ENCODE data around the gene AQP1. TPM values are rescaled to one million over a fixed set of nuclear protein-coding genes. Genes with fewer than 3 reads are reported as not detected.

Gene AQP1
- total and polyA plus RNA-seq, 10 of the 15 experiments (the other 5 are each of a cell fraction or from before 2014, with no cell fraction given), result 0.03 to 0.64 TPM; not detected in 8

DNA sequence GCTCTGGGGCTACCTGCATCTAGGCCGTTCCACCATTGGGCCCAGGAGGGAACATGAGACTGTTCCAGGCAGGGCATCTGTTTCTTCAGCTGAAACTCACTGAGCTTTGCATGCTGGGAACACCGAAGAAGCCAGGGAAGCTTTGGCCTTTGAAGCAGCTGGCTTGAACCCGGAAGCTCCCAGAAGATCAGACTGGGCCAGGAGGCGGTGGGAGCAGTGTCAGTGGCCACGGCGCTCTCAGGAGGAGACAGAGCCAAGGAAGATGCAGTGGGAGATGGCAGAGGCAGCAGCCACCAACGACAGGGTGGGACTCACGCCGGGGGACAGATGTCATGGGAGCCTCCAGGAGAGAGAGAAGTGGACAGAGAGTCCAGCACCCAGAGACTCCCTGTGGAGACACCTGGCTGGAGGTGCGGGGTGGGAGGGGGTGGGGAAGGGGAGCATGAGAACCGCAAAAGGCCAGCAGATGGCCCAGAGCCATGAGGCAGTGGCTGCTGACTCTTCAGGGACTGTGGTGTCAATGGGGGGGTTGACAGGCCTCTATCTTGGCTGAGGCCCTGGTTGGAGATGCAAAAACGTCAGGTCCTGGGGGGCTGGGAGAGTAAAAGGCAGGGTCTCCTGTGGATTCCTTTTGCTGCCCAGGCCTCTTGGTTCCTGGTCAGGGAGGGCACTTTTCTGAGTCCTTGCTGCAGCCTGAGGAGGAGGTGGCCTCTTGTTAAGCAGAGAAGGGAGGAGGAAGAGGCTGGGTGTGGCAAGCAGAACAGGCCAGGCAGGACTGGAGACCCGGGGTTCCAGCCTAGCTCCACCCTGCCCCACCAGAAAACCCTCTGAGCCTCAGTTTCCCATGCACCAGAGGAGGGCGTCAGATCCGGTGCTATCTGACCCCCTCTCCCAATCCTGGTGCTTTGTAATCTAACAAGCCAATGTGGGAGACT is 6.3 kb upstream of the AQP1 start:
- 28% methylated on average over 13 of the region's 15 CpGs for WGBS (ENCODE audit: insufficient coverage, insufficient replicate concordance, low lambda C conversion rate, missing lambda C conversion rate)
- Histone ChIP-seq H3K36me3 (ENCODE audit: control insufficient read depth in 2 of 2, insufficient read depth in 2 of 2, low read length in 1 of 2) (no peaks in the 10 kb centered on the region), H3K4me2 (ENCODE audit: control insufficient read depth, insufficient read depth) (no peak overlapping the region), H3K4me1 (ENCODE audit: control insufficient read depth, insufficient read depth, low read length) (no peaks in the 10 kb centered on the region), H2AFZ (ENCODE audit: control insufficient read depth, low read depth, low read length) (no peak overlapping the region), H3K27ac (ENCODE audit: control insufficient read depth, insufficient read depth) (no peak overlapping the region), H3K4me3 (no peak overlapping the region), H3K9me3 (replicated peaks; ENCODE audit: control insufficient read depth, insufficient read depth, low read length) (no peaks in the 10 kb centered on the region), H4K20me1 (ENCODE audit: control insufficient read depth, insufficient read depth) (no peaks in the 10 kb centered on the region), H3K27me3 (replicated peaks in 1 of 2; ENCODE audit: control insufficient read depth in 2 of 2, insufficient read depth in 2 of 2, low read length in 1 of 2) (0 out of 4 replicates have a peak, but pooled peaks cover 0 to 2% of the 10 kb centered on the region in 2 experiments), H3K9ac (ENCODE audit: control insufficient read depth, insufficient read depth, low read length) (no peak overlapping the region), H3K79me2 (ENCODE audit: control insufficient read depth, insufficient read depth, low read length) (no peaks in the 10 kb centered on the region)
- in situ Hi-C loops (cut with MboI) (no loop called here), intact Hi-C loops (cut with micrococcal nuclease; ENCODE audit: unreplicated experiment) (no loop called here)
- ChIA-PET SMC1A (ENCODE audit: uncharacterized antibody, unreplicated experiment) (no interaction called here), CTCF (no interaction called here), POLR2A (no interaction called here), RAD21 (ENCODE audit: unreplicated experiment) (no interaction called here)
- DNase-seq (ENCODE audit: low read depth, low spot score), result no peak
- TF ChIP-seq SIX5 (IDR thresholded peaks at IDR 0.05; ENCODE audit: low read depth, low read length, severe bottlenecking) (no peak), CEBPB (IDR thresholded peaks at IDR 0.05; ENCODE audit: borderline replicate concordance in 1 of 2, low read depth in 2 of 2, low read length in 2 of 2) (no peak), STAT1 (conservative IDR thresholded peaks at IDR 0.05) (no peak), NBN (IDR thresholded peaks at IDR 0.05) (no peak), NR2F1 (conservative IDR thresholded peaks at IDR 0.05) (no peak), ZNF622 (IDR thresholded peaks at IDR 0.05) (no peak)
- TF ChIP-seq, protein P1, sequence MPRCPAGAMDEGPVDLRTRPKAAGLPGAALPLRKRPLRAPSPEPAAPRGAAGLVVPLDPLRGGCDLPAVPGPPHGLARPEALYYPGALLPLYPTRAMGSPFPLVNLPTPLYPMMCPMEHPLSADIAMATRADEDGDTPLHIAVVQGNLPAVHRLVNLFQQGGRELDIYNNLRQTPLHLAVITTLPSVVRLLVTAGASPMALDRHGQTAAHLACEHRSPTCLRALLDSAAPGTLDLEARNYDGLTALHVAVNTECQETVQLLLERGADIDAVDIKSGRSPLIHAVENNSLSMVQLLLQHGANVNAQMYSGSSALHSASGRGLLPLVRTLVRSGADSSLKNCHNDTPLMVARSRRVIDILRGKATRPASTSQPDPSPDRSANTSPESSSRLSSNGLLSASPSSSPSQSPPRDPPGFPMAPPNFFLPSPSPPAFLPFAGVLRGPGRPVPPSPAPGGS (IDR thresholded peaks at IDR 0.05; ENCODE audit: borderline replicate concordance, insufficient read depth, low read depth, low read length, poor library complexity, severe bottlenecking), result no peak
- TF ChIP-seq, protein P2, sequence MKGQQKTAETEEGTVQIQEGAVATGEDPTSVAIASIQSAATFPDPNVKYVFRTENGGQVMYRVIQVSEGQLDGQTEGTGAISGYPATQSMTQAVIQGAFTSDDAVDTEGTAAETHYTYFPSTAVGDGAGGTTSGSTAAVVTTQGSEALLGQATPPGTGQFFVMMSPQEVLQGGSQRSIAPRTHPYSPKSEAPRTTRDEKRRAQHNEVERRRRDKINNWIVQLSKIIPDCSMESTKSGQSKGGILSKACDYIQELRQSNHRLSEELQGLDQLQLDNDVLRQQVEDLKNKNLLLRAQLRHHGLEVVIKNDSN (IDR thresholded peaks at IDR 0.05; ENCODE audit: borderline replicate concordance, extremely low read length, insufficient read depth, low read depth, low read length), result no peak
- TF ChIP-seq, protein P3, sequence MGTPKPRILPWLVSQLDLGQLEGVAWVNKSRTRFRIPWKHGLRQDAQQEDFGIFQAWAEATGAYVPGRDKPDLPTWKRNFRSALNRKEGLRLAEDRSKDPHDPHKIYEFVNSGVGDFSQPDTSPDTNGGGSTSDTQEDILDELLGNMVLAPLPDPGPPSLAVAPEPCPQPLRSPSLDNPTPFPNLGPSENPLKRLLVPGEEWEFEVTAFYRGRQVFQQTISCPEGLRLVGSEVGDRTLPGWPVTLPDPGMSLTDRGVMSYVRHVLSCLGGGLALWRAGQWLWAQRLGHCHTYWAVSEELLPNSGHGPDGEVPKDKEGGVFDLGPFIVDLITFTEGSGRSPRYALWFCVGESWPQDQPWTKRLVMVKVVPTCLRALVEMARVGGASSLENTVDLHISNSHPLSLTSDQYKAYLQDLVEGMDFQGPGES (IDR thresholded peaks at IDR 0.05), result no peak
- no peak for FAIRE-seq
- BruUV-seq (replicated peaks), result no TSS peak
- no peak for ATAC-seq
